Inflammatory macrophage treated with lipopolysaccharide for 1 hour (primary cell): ENCODE results near the gene BCKDK.

Source experiments
- DNase-seq, 2 donors: peaks; one replicate each; pipeline ENCODE4 v3.0.0-alpha.2; 2020 to 2022

BCKDK gene

DNA sequence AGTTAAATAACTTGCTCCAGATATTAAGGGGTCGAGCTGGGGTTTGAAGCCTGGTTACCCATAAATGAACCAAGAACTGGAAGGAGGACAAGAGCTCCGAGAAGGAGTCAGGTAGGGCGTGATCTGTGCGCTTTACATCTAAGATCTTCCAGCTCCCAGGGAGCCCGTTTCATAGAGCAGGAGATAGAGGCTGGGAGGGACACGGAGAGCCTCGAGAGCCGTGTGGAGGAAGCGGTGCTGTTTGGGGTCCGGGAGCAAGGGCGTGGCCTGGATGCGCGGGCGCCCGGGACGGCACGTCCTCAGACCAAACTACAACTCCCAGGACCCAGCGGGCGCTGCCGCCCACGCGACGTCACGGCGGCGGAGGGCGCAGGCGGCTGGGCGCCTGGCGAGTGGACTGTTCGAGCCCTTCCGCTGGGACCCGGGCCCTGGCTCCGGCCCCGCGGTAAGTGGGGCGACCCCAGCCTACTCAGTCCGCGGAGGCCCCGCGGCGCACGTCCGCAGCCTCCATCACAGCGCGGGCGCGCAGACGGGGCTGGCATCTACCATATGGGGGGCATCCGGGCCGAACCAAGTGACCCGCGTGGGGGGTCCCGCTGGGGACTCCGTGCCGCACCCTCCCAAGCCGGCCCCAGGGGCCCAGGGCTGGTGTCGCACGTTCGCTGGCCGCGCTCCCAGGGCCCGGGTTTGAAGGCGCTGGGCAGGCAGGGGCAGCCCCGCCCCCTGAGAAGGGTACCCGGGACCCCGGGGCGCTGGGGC lies at the start of gene BCKDK:
Gene BCKDK, plus strand, starts transcription at position 352 of the 759 bp plus-strand sequence. CDS start 838 bp downstream, outside the sequence.
- DNase-seq, result peak; percentile 72 to 84

DNA sequence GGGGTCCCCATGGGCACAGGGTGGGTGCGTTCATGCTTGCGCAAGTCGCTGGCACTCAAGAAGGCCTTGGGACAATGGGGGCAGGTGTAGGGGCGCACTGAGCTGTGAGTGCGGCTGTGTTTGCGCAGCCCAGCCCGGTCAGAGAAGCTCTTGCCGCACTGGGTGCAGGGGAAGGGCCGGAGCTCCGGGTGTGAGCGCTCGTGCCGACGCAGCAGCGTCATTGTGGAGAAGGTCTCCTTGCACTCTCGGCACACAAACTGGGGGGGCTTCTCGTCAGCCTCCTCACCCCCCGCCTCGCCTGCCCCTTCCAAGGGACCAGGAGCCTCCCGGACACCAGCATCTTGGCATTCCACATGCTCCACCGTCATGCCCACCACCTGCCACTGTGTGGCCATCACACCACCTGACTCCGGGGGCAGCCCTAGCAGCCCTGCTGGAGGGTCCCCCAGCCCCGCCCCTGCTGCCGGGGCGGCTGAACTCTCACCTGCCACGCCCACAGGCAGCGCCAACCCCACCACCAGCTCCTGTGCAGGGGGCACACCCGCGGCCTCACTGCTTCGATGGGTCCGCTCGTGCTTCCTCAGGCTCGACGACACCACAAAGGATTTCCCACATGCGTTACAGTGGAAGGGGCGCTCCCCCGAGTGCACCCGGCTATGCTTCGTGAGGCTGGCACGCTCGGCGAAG lies 46.9 kb upstream of the BCKDK start:
- no peak for DNase-seq

DNA sequence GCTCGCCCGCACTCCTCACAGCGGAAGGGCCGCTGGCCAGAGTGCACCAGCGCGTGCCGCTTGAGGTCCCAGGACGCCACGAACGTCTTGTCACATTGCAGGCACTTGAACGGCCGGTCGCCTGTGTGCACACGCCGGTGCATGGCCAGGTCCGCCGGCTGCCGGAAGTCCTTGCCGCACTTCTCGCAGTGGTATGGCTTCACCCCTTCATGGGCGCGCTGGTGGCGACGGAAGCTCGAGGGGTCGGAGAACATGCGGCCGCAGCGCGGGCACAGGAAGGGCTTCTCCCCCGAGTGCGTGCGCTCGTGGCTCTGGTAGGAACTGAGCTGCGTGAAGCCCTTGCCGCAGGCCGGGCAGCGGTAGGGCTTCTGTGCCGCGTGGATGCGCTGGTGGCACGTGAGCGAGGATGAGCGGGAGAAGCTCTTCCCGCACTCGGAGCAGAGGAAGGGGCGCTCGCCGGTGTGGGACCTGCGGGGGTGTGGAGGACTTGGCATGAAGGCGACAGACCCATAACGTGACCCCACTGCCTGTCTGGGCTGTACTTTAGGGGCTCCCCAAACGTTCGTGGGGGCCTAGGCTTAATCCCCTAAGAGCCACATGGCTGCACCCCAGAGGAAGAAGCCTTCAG lies 46.3 kb upstream of the BCKDK start:
- no peak for DNase-seq

DNA sequence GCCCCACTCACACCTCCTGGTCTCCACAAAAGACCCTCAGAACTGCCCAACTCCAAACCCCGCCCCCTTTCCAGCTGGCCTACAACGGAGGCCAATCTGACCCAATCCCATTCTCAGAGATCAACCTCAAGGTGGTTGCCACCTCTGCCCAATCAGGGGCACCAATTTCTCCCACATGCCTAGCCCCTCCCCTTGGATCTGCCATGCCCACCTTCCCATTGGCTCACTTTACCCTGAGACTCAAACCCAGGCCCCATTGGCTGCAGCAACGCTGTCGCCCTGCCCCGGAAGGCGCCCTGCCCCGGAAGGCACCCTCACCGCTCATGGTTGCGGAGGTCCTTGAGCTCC lies 44.7 kb upstream of the BCKDK start:
- no peak for DNase-seq

DNA sequence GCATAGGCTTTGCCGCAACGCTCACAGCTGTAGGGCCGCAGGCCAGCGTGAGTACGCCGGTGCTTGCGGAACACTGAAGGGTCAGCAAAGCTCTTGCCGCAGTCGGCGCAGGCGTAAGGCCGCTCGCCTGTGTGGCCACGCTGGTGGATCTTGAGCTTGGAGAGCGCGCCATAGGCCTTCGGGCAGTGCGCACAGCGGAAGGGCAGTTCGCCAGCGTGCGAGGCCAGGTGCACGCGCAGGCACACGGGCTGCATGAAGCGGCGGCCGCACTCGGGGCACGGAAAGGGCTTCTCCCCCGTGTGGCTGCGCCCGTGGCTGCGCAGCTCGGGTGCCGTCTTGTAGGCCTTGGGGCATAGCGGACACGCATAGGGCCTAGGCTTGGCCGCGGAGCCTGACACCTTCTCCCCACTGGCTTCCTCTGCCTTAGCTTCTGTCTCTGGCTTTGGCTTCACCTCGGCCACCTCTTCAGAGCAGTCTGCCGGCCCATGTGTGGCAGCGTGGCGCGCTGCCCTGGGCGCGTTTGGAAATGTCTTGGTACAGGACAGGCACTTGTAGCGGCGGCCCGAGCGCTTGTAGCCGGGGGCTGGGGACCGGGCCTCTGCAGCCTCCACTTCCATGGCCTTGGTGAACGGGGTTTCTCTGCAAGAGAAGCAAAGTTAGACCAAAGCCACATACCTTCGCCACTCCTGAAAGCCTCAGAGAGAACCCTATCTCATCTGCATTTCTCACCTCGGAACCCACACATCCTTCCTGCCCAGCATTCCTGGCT lies 44.2 kb upstream of the BCKDK start:
- DNase-seq, result no peak

DNA sequence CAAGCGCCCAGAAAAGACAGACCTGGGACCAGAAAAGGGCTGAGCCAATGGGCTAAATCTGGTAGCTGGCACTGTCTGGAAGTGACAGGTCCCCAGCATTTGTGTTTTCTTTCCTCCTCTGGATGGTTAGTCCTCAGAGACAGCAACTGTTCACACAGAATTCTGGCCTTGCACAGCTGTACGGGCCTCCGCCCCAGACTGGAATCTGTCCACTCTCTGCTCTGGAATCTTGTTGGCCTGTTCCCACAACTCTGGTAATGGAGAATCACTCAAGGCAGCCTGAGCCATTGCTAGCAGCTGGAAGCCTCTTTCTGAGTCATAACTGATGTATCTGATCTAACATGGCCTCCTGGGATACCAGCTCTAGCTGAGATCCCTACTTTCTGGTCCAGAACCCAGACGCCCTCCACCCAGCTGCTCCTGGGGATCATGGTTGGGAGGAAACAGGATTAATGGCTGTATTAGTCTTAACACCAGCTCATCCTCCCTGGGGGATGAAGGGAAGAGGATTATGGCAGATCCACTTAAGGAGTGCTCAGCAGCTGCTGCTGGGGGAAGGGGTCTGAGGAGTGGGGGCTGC lies 43.2 kb upstream of the BCKDK start:
- no peak for DNase-seq

DNA sequence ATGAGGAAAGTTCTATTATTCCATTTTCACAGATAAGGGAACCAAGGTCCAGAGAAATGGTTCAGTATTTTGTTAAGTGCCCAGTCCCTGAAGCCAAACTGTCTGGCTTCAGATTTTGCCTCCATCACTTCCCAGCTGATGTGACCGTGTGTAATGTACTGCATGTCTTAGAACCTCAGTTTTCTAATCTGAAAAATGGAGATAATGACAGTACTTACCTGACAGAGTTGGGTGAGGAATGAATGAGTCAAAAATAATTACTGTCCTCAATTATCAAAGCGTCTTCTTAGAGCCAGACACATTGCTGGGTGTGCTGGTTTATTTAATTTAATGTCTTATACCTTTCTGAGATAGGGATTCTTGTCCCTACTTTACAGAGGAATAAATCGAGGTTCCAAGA lies 40.8 kb upstream of the BCKDK start:
- DNase-seq, result no peak

DNA sequence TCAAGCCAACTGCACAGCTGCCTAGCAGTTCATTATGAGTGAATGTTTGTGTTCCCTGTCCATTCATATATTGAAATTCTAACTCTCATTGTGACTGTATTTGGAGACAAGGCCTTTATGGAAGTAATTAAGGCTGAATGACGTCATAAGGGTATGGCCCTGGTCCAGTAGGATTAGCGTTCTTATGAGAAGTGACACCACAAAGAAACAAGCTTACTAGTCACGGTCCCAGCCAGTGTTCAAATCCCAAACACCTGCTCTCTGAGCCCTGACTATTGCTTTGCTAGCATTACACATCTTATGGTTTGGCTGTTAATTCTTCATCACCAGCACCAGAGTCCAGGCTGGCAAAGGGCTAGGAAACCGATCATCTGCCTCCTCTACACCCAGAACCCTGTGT lies 36.3 kb upstream of the BCKDK start:
- peak; percentile 22 for DNase-seq

DNA sequence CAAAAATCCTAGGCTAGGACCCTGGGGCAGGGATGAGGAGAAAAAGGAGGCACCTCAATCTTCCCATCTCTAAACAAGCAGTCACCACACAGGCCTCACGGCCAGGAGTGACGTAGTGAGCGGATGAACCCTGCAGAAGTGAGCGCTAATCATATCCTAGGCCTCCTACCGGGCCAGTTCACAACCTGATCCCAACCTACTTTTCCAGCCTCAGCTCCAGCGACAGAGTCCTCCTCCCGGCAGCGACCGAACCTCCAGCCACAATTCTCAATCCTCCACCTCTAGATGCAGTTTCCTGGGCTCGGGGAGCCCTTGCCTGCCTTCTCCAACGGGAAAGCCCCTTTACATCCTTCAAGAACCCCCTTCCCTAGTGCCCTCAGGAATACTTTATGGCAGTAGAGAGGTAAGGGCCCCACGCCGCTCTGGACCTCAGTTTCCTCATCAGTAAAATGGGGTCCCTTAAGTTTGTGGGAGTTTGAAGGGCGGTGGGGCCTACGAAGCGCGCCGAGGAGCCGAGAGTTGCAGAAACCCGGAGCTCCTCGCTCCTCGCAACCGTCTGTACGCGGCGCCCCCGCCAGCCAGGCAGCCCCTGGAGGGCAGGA lies 35.5 kb upstream of the BCKDK start:
- DNase-seq, result peak; percentile 5 to 20

DNA sequence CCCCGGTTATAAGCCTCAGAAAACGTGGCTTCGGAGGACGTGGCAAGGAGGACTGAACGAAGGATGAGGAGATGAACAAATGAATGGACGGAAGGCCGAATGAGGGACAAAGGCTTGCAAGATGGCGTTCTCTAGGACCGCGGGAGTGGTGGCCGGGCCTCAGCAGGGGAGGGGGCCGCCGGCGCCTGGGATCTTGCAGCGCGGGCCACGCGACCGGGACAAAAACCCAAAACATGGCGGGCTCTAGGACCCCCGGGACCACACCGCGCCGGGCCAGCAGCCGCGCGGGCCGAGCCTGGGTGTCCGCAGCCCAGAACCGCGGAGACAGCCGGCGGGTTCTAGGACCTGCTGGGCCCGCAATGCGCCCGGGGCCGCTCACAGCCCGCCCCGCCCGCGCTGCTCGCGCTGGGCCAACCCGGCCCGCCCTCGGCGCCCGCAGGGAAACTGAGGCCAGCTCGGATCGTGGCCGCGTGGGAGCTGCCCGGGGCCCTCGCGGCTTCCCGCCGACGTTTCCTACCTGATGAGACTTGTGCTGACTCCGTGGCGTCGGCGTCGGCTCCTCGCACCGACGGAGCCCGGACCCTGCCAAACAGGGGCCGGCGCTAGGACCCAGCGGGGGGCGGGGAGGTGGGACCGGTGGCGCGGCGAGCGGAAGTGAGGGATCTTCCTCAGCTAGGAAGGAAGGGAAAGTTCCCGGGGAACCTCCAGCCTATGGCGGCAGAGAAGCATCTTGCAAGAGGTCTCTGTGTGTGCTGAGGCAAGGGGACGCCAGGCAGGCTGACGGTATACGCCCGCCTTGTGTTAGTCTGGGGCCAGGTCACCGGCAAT lies 34.8 kb upstream of the BCKDK start:
- peak; percentile 91 to 92 for DNase-seq

DNA sequence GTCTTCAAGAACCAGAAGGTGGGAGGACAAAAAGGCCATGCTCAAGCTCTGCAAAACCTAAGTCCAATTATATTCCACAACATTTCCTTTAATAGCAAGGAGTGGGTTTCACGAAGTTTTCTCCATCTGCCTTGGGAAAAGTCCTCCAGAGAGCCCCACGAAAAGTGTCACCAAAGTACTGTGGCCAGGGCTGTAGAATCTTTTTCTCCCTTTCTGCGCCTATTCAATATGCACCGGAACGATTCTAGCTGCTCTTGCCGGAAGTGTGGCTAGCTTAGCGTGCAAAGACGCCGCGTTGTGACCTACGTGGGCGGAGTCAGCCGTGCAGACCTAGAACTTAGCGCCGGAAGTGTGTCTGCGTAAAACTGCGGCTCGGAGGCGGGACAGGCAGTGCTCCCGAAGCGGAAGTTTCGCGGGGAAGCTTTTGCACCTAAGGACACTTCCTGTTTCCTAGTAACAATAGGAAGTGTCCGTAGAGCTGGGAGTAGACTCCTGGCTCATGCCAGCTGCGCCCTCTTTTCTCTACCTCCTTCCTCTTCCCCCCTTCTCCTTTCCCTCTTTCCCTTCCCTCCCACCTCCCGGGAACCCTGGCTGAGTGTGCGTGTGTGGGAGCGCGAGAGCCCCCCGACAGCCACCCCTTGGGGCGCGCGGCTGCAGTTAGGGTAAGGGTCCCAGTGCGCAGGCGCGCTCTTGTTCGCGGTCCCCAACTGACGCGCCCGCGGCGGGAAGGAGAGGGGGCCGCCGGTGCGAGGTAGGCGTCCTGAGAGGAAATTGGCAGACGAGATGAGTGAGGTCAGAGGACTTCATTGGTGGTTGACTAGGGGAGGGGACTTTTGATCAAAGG lies 34.0 kb upstream of the BCKDK start, which contains the start of the genes ZNF646 and ZNF668:
Gene ZNF646, plus strand, starts transcription at position 453 of the 844 bp plus-strand sequence. CDS start 1,903 bp downstream, outside the sequence.
Gene ZNF668, minus strand, starts transcription at position 271 of the 844 bp plus-strand sequence. CDS start 9,781 bp downstream, outside the sequence.
- peak; percentile 99 to 100 for DNase-seq

DNA sequence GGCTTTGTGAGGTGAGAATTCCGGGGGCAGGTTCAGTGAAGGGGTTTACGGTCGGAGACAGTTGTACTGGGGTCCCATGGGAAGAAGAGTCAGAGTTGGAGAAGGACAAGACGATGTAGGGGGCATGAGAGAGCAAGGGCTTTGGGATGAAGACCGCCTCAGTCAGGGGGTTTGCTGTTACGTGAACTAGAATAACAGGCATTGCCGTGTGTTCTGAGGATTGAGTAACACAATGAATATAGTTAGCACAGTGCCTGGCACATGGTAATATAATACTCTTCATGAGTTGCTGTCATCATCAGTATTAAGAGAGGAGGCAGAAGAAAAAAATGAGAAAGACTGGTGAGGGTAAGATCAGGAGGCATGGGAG lies 33.4 kb upstream of the BCKDK start:
- no peak for DNase-seq

DNA sequence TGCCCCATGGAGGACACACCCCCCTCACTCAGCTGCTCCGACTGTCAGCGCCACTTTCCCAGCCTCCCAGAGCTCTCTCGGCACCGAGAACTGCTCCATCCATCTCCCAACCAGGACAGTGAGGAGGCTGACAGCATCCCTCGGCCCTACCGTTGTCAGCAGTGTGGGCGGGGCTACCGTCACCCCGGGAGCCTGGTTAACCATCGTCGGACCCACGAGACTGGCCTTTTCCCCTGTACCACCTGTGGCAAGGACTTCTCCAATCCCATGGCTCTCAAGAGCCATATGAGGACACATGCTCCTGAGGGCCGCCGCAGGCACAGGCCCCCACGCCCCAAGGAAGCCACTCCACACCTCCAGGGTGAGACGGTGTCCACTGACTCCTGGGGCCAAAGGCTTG lies 31.9 kb upstream of the BCKDK start:
- DNase-seq, result no peak

DNA sequence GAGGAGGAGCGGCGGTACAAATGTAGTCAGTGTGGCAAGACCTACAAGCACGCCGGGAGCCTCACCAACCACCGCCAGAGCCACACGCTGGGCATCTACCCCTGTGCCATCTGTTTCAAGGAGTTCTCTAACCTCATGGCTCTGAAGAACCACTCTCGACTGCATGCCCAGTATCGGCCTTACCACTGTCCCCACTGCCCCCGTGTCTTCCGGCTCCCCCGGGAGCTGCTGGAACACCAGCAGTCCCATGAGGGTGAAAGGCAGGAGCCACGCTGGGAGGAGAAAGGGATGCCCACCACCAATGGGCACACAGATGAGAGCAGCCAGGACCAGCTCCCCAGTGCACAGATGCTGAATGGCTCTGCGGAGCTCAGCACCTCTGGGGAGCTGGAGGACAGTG lies 31.2 kb upstream of the BCKDK start:
- DNase-seq, result no peak

DNA sequence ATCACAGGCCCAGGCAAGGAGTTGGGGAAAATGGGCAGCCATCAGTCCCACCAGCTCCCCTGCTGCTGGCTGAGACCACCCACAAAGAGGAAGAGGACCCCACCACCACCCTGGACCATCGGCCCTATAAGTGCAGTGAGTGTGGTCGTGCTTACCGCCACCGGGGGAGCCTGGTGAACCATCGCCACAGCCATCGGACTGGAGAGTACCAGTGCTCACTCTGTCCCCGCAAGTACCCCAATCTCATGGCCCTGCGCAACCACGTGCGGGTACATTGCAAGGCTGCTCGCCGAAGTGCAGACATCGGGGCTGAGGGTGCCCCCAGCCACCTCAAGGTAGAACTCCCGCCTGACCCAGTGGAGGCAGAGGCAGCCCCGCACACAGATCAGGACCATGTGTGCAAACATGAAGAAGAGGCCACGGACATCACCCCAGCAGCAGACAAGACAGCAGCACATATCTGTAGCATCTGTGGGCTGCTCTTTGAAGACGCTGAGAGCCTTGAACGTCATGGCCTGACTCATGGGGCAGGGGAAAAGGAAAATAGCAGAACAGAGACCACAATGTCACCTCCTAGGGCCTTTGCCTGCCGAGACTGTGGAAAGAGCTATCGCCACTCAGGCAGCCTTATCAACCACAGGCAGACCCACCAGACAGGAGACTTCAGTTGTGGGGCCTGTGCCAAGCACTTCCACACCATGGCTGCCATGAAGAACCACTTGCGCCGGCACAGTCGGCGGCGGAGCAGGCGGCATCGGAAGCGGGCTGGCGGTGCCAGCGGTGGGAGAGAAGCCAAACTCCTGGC lies 30.4 kb upstream of the BCKDK start:
- DNase-seq, result no peak

DNA sequence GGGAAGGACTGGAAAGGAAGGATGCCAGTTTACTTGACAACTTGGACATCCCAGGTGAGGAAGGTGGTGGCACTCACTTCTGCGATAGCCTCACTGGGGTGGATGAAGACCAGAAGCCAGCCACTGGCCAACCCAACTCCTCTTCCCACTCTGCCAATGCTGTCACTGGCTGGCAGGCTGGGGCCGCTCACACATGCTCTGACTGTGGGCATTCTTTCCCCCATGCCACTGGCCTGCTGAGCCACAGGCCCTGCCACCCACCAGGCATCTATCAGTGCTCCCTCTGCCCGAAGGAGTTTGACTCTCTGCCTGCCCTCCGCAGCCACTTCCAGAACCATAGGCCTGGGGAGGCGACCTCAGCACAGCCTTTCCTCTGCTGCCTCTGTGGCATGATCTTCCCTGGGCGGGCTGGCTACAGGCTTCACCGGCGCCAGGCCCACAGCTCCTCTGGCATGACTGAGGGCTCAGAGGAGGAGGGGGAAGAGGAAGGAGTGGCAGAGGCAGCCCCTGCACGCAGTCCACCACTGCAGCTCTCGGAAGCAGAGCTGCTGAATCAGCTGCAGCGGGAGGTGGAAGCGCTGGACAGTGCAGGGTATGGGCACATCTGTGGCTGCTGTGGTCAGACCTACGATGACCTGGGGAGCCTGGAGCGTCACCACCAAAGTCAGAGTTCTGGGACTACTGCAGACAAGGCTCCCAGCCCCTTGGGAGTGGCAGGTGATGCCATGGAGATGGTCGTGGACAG lies 29.4 kb upstream of the BCKDK start:
- DNase-seq, result no peak

DNA sequence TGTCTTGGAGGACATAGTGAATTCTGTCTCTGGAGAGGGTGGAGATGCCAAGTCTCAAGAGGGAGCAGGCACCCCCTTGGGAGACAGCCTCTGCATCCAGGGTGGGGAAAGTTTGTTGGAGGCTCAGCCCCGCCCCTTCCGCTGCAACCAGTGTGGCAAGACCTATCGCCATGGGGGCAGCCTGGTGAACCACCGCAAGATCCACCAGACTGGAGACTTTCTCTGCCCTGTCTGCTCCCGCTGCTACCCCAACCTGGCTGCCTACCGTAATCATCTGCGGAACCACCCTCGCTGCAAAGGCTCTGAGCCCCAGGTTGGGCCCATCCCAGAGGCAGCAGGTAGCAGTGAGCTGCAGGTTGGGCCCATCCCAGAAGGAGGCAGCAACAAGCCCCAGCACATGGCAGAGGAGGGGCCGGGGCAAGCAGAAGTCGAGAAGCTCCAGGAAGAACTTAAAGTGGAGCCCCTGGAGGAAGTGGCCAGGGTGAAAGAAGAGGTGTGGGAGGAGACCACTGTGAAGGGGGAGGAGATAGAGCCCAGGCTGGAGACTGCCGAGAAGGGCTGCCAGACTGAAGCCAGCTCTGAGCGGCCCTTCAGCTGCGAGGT lies 28.7 kb upstream of the BCKDK start:
- peak in 1 of 2 donors; percentile 34 for DNase-seq

DNA sequence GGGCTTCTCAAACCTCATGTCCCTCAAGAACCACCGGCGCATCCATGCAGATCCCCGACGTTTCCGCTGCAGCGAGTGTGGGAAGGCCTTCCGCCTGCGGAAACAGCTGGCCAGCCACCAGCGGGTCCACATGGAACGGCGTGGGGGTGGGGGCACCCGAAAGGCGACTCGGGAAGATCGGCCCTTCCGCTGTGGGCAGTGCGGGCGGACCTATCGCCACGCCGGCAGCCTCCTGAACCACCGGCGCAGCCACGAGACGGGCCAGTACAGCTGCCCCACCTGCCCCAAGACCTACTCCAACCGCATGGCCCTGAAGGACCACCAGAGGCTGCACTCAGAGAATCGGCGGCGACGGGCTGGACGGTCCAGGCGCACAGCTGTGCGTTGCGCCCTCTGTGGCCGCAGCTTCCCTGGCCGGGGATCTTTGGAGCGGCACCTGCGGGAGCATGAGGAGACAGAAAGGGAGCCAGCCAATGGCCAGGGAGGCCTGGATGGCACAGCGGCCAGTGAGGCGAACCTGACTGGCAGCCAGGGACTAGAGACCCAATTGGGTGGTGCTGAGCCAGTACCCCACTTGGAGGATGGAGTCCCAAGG lies 28.1 kb upstream of the BCKDK start:
- no peak for DNase-seq
